ENCODE results near the gene MAB21L3. TPM values are rescaled to one million over a fixed set of nuclear protein-coding genes. Genes with fewer than 3 reads are reported as not detected.

The MAB21L3 gene
- polyA plus RNA-seq, 1 donor, result not detected

- DNase-seq, result no peak
Observed at GRCh38 chr1:116166011-116166571, 54.9 kb downstream of the MAB21L3 start.

GRCh38 chr1:116166655-116167054 is 55.5 kb downstream of the MAB21L3 start:
- DNase-seq, result no peak

- DNase-seq, result no peak
Observed at GRCh38 chr1:116167625-116168276, 56.6 kb downstream of the MAB21L3 start.

- peak; percentile 75 for DNase-seq
Observed at GRCh38 chr1:116168277-116169032, 57.3 kb downstream of the MAB21L3 start.

GRCh38 chr1:116169898-116170297 is 58.7 kb downstream of the MAB21L3 start:
- no peak for DNase-seq

GRCh38 chr1:116170721-116171589 is 59.8 kb downstream of the MAB21L3 start:
- DNase-seq, result no peak

- DNase-seq, result no peak
Observed at GRCh38 chr1:116172666-116173065, 61.5 kb downstream of the MAB21L3 start.

- DNase-seq, result no peak
Observed at GRCh38 chr1:116175611-116176010, 64.4 kb downstream of the MAB21L3 start.

GRCh38 chr1:116176306-116176789 is 65.1 kb downstream of the MAB21L3 start:
- DNase-seq, result no peak

GRCh38 chr1:116177861-116178260 is 66.7 kb downstream of the MAB21L3 start:
- DNase-seq, result no peak

- DNase-seq, result no peak
Observed at GRCh38 chr1:116178837-116179236, 67.6 kb downstream of the MAB21L3 start.

- no peak for DNase-seq
Observed at GRCh38 chr1:116179419-116179818, 68.2 kb downstream of the MAB21L3 start.

- no peak for DNase-seq
Observed at GRCh38 chr1:116179964-116180363, 68.8 kb downstream of the MAB21L3 start.

- no peak for DNase-seq
Observed at GRCh38 chr1:116182019-116182714, 71.0 kb downstream of the MAB21L3 start.

Other genes with a start within 250 kb of the MAB21L3 start
- 0.90 TPM for gene SLC22A15, start 134.9 kb upstream of the MAB21L3 start, polyA plus RNA-seq (ENCODE audit: insufficient read length)

Data from hindlimb muscle (tissue), 1 donor.